Keratinocyte (primary cell): ENCODE data around the gene PSG1.
"Not testable (repeated sequence)": the region's sequence is repeated elsewhere in the genome, so short reads cannot be mapped to it uniquely, and the experiment has no call there.

Experiments
- EZH2 ChIP-seq: IDR thresholded peaks from one replicate; pipeline ENCODE4 v1.6.1; 2012; ENCODE audit warnings: inconsistent platforms, mild to moderate bottlenecking, low read length, moderate library complexity
- TF ChIP-seq, protein P1 (sequence below), 3 experiments: IDR thresholded peaks in 1 of 3; conservative IDR thresholded peaks in 1 of 3; optimal IDR thresholded peaks in 1 of 3; 2 replicates in 2 of 3; 3 replicates in 1 of 3; pipeline versions ENCODE3 to v1.5.1; 2011; ENCODE audit warnings: low read length in 3 of 3, mild to moderate bottlenecking in 3 of 3, moderate library complexity in 2 of 3, control low read depth in 1 of 3, inconsistent platforms in 1 of 3; ENCODE audit not compliant: insufficient read depth in 2 of 3; ENCODE audit errors: extremely low read depth in 1 of 3

DNA sequence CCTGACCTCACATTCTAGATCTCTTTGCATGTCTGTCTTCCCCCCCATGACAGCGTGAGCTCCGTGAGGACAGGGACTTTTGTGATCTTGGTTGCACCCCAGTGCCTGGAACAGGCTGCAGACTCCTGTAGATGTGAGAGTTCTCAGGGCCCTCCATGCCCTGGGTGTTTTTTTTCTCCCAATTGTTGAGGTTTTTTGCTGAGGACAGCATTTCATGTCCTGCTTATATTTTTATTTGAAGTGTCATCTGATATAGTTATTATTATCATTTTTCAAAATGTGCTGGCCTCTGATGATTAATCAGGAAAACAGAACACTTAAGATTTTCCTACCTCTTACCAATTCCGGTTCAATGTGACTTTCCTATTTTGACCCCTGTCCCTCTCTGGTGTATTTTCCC is 24.8 kb downstream of the PSG1 start:
- TF ChIP-seq, protein P1, sequence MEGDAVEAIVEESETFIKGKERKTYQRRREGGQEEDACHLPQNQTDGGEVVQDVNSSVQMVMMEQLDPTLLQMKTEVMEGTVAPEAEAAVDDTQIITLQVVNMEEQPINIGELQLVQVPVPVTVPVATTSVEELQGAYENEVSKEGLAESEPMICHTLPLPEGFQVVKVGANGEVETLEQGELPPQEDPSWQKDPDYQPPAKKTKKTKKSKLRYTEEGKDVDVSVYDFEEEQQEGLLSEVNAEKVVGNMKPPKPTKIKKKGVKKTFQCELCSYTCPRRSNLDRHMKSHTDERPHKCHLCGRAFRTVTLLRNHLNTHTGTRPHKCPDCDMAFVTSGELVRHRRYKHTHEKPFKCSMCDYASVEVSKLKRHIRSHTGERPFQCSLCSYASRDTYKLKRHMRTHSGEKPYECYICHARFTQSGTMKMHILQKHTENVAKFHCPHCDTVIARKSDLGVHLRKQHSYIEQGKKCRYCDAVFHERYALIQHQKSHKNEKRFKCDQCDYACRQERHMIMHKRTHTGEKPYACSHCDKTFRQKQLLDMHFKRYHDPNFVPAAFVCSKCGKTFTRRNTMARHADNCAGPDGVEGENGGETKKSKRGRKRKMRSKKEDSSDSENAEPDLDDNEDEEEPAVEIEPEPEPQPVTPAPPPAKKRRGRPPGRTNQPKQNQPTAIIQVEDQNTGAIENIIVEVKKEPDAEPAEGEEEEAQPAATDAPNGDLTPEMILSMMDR (optimal IDR thresholded peaks at IDR 0.05 in 1 of 3, IDR thresholded peaks at IDR 0.05 in 1 of 3, conservative IDR thresholded peaks at IDR 0.05 in 1 of 3; ENCODE audit: extremely low read depth in 1 of 3, insufficient read depth in 2 of 3, low read length in 3 of 3) = not testable (repeated sequence)
- not testable (repeated sequence) for TF ChIP-seq EZH2
